ENCODE results near the gene COL18A1.
A peak's percentile ranks its signal among the peaks of the same experiment; 100 is the strongest.
"Not testable (repeated sequence)": the region's sequence is repeated elsewhere in the genome, so short reads cannot be mapped to it uniquely, and the experiment has no call there.

Gene COL18A1

DNA sequence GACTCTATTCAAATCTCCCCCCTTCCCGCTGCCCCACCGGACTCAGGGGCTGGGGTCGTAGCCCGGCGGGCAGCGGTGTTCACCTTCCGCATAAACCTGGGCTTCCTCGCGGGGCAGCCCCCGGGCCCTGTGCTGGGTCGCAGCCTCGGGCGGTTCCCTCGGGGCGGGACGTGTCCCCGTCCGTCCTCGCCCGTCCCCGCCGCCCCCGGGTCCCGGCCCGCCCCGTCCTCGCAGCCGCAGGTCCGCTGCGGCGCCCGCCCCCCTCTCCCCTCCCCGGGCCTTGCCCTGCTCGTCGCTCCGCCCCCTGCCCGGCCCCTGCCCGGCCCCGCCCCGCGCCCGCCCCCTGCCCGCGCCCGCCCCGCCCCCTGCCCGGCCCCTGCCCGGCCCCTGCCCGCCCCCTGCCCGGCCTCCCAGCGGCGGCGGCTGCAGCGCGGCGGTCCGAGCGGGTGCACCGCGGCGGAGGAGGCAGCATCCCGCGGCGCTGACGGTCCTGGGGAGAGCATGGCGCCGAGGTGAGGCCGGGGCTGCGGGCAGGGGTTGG, at the start of gene COL18A1:
TSS of gene COL18A1 (plus strand) at position 436 of the 541 bp plus-strand sequence. CDS start at position 502, 66 bp downstream.
- Mint-ChIP-seq H3K27me3 (peaks cover 24% of the 10 kb centered on the region), H3K4me3 (peak within 1 kb of the TSS; percentile 88), H3K4me1 (peaks cover 16% of the 10 kb centered on the region), H3K9me3 (peaks cover 8% of the 10 kb centered on the region), H3K36me3 (peaks cover 6% of the 10 kb centered on the region), H3K27ac (peak within 1 kb of the TSS; percentile 92)

DNA sequence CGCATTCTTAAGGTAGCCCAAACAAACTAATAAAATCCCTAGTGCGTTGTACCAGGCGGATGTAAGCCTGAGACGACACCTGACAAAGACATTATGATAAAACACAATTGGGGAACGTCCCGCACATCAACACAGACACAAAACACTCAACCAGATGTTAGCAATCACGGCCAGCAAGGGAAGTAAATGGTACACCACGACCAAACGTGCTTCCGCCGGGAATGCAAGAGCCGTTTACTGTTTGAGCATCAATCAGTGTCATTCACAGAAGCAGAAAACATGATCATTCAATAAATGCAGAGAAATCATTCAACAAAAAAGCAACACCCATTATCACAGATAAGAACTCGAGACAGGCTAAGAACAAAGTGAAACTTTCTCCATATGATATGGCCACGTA, 49.4 kb upstream of the COL18A1 start:
- peak overlapping the region; percentile 57 for H3K4me3 Mint-ChIP-seq
- peak overlapping the region; percentile 53 for H3K27ac Mint-ChIP-seq
- no peaks in the 10 kb centered on the region for H3K36me3 Mint-ChIP-seq
- peaks cover 1% of the 10 kb centered on the region for H3K27me3 Mint-ChIP-seq
- no peaks in the 10 kb centered on the region for H3K9me3 Mint-ChIP-seq
- H3K4me1 Mint-ChIP-seq, result peaks cover 13% of the 10 kb centered on the region

GRCh38 chr21:45356251-45356650, 48.7 kb upstream of the COL18A1 start:
- H3K4me1 Mint-ChIP-seq, result peaks cover 13% of the 10 kb centered on the region
- H3K36me3 Mint-ChIP-seq, result no peaks in the 10 kb centered on the region
- H3K9me3 Mint-ChIP-seq, result no peaks in the 10 kb centered on the region
- H3K27ac Mint-ChIP-seq, result peak overlapping the region; percentile 68
- peaks cover 1% of the 10 kb centered on the region for H3K27me3 Mint-ChIP-seq
- H3K4me3 Mint-ChIP-seq, result no peak overlapping the region

GRCh38 chr21:45356653-45357435, 48.1 kb upstream of the COL18A1 start:
- peaks cover 13% of the 10 kb centered on the region for H3K4me1 Mint-ChIP-seq

DNA sequence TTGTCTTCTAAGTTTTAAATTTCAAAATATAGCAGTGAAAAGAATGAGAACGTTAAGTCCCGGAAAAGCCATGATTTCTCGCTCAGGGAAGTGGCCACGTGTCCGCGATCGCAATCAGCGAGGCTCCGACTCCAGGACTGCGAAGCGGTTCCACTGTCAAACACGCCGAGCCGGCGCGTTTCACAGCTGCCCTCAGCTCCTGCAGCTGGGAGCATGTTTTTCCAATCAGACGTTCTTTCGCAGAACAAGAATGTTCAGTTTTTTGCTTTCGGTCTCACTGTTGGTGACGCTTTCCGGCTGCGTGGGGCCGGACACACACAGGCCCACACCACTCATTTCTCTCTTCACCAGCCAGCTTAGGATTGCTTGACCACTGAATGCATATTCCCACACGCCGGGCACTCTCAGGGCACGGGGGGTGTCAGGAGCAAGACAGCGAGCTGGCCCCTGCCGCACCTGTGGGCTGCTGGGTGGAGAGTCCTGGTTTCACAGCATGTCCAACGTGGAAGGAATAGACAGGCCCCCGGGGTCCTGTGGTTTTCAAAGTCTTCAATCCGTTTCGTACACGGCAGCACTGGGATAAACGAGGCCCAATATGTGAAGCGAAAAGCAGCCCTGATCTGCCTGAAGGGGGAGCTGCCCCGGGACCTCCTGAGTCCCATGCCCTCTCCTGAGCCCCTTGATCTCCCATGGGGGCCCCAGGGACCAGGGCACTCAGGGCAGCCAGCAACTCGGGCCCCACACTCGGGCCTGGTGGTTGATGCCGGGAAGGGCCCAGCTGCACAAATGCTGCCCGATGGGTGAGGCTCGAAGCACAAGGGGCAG, 47.3 kb upstream of the COL18A1 start:
- Mint-ChIP-seq H3K4me3 (no peak overlapping the region), H3K27ac (no peak overlapping the region), H3K36me3 (no peaks in the 10 kb centered on the region), H3K4me1 (peaks cover 13% of the 10 kb centered on the region), H3K27me3 (peaks cover 1% of the 10 kb centered on the region), H3K9me3 (no peaks in the 10 kb centered on the region)

More at GRCh38 chr21:45356653-45357435, 48.1 kb upstream of the COL18A1 start:
- Mint-ChIP-seq H3K4me3 (no peak overlapping the region), H3K36me3 (no peaks in the 10 kb centered on the region), H3K27ac (peak overlapping the region; percentile 17), H3K27me3 (peaks cover 1% of the 10 kb centered on the region), H3K9me3 (no peaks in the 10 kb centered on the region)

- Mint-ChIP-seq H3K4me1 (peaks cover 13% of the 10 kb centered on the region), H3K9me3 (no peaks in the 10 kb centered on the region), H3K4me3 (no peak overlapping the region), H3K36me3 (no peaks in the 10 kb centered on the region), H3K27me3 (peaks cover 1% of the 10 kb centered on the region), H3K27ac (no peak overlapping the region)
These were observed 46.7 kb upstream of the COL18A1 start for GRCh38 chr21:45358261-45358670.

DNA sequence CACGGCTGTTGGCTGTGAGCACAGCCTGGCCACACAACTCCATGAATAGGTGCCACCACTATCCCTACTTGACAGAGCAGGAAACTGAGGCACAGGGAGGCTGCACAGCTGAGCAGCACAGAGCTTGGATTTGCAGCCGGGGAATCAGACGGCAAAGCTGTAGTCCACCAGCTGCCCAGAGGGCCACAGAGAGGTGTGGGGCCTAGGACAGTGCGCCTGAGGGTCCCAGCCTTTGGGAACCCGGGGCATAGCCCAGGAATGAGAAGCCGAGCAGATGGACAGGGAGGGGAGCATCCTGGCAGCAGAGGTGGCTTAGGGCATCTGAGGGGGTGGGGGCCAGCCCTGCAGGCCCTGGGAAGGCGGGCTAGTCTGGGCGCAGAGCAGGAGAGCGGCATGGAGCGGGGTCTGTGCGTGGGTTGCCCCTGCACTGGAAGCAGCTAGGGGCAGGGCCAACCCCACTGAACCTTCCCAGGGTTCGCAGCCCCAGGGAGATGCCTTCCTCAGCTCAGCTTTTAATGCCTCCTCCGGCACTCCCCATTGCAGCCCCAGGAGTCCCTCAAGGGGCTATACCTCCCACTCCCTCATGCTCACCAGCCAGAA, 46.2 kb upstream of the COL18A1 start:
- H3K4me1 Mint-ChIP-seq, result peaks cover 15% of the 10 kb centered on the region

GRCh38 chr21:45359451-45360217, 45.3 kb upstream of the COL18A1 start:
- H3K9me3 Mint-ChIP-seq, result no peaks in the 10 kb centered on the region
- H3K27ac Mint-ChIP-seq, result no peak overlapping the region
- peaks cover 3% of the 10 kb centered on the region for H3K27me3 Mint-ChIP-seq
- no peaks in the 10 kb centered on the region for H3K36me3 Mint-ChIP-seq
- no peak overlapping the region for H3K4me3 Mint-ChIP-seq
- H3K4me1 Mint-ChIP-seq, result peaks cover 20% of the 10 kb centered on the region

More for the DNA sequence above, 46.2 kb upstream of the COL18A1 start:
- peaks cover 1% of the 10 kb centered on the region for H3K27me3 Mint-ChIP-seq
- H3K36me3 Mint-ChIP-seq, result no peaks in the 10 kb centered on the region
- no peak overlapping the region for H3K27ac Mint-ChIP-seq
- no peaks in the 10 kb centered on the region for H3K9me3 Mint-ChIP-seq
- H3K4me3 Mint-ChIP-seq, result no peak overlapping the region

DNA sequence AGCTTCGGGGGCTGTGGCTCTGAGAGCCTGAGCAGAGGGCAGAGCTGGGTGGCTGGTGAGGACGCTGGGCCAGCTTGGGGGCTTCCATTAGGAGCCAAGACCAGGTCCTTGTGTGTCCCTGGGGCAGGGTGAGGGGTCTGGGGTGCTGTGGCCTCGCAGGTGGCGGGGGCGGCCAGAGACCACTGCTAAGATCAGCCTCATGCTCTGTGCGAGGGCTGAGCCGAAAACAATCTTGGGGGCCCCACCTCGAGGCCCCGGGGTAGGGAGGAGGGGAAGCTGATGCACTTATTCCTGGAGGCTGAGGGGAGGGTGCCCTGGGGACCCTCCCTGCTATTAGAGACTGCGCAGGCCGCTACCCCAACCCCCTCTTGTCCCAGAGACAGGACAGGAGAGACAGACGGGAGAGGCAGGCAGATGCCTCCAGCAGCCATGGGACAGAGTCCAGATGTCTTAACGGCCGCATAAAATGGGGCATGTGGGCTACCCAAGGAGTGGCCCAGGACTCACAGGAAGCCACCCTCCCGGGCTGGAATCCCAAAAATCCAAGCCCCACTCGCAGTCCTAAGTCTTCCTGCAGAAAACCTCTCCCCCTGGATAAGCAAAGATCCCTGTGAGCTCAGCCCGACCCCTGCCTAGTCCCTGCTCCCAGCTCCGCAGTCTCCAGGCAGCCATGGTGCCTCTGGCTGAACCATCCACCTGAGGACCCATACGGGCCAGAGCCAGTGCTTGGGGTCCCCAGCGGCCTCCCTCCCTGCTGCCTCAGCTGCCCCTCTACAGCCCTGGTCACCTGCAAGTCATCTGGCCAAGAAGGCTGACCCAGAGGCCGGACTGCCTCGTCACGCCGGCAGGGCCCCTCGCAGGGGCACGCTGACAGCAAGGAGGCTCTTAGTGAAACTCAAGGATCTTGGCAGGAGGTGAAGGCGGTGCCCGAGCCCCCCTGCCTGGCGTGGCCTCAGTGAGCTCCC, 43.6 kb upstream of the COL18A1 start:
- Mint-ChIP-seq H3K36me3 (no peaks in the 10 kb centered on the region), H3K4me3 (no peak overlapping the region), H3K4me1 (peaks cover 7% of the 10 kb centered on the region), H3K9me3 (no peaks in the 10 kb centered on the region), H3K27ac (no peak overlapping the region), H3K27me3 (peaks cover 2% of the 10 kb centered on the region)

DNA sequence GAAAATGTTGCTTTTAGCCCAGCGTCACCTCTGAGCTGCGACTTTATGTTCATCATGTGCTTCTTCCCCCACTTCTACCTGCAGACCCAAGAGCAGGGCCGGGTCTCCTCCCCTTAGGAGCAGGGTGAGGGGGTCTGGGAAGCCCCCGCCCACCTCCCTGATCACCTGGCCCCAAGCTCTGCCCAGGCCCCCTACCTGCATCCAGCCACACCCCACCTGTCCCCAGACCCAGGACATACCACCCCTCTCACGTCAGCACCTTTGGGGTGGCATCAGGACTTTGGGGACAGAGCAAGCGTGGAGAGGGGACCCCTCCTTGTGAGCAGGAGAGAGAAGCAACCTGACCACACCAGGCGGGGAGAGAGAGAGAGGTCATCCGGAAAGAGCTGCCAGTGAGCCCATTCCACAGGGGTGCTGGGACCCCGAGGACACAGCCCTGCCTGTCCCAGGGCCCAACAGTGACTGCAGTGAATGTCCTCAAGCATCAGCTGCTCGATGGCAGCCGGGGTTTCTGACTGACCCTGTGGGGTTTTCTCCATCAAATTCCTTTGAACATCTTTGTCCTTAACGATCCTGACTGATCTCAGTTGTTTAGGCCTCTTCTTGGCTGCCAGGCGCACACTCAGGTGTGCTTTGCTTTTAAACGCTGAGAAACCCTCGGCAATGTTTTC, 42.8 kb upstream of the COL18A1 start:
- Mint-ChIP-seq H3K27me3 (peaks cover 2% of the 10 kb centered on the region), H3K4me1 (peaks cover 7% of the 10 kb centered on the region)

DNA sequence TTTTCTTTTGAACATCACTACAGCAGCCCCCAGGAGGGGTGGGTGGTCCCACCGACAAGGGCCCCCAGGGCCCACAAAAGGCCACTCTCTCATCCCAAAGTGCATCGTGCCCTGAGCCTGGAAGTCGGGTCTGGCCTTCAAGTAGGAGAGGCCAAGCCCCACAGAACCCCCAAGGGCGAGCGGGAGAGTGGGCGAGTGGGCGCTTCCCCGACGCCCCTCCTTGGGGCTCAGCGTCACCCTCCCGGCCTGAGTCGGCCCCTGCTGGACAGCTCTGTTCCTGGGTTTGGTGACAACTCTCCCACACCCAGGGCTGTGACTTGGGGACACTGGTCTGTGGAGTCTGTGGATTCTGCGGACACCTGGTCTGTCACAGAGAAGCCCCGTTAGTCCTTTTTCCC, 42.2 kb upstream of the COL18A1 start:
- no peak overlapping the region for H3K27ac Mint-ChIP-seq
- H3K9me3 Mint-ChIP-seq, result no peaks in the 10 kb centered on the region
- H3K4me1 Mint-ChIP-seq, result peaks cover 10% of the 10 kb centered on the region
- no peak overlapping the region for H3K4me3 Mint-ChIP-seq
- H3K27me3 Mint-ChIP-seq, result peaks cover 2% of the 10 kb centered on the region
- no peaks in the 10 kb centered on the region for H3K36me3 Mint-ChIP-seq

More for the DNA sequence above, 42.8 kb upstream of the COL18A1 start:
- Mint-ChIP-seq H3K36me3 (no peaks in the 10 kb centered on the region), H3K4me3 (no peak overlapping the region), H3K27ac (no peak overlapping the region), H3K9me3 (no peaks in the 10 kb centered on the region)

- peaks cover 12% of the 10 kb centered on the region for H3K4me1 Mint-ChIP-seq
- H3K27ac Mint-ChIP-seq, H3K4me3 Mint-ChIP-seq, H3K27me3 Mint-ChIP-seq, H3K36me3 Mint-ChIP-seq, H3K9me3 Mint-ChIP-seq: not testable (repeated sequence)
These were observed 41.7 kb upstream of the COL18A1 start for GRCh38 chr21:45363272-45363671.

DNA sequence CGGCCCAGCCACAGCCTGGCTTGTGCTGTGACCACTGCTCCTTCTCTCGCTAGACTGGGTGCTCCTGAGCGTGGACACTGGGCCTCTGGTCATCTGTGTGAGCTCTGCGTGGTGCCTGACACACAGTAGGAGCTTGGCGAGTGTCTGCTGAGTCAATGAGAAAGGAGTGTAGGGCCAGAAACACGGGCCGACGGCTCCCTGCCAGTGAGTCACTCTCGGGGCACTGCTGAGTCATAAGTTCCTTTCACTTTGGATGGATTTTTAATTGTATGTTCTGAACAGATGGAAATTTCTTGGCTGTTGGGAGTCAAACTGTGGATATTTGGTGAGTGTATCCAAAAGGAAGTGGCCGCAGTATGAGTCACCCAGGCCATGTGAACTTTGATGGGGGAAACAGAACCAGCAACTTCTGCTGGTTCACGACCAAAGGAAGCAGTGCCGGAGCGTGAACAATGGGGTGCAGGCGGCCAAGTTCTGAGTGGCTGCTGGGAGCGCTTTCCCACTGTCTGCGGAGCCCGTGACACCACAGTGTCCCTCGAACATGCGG, 41.0 kb upstream of the COL18A1 start:
- H3K27me3 Mint-ChIP-seq, result peaks cover 2% of the 10 kb centered on the region
- peaks cover 14% of the 10 kb centered on the region for H3K4me1 Mint-ChIP-seq
- H3K4me3 Mint-ChIP-seq, result no peak overlapping the region
- H3K27ac Mint-ChIP-seq, result peak overlapping the region; percentile 84
- H3K36me3 Mint-ChIP-seq, result no peaks in the 10 kb centered on the region
- H3K9me3 Mint-ChIP-seq, result no peaks in the 10 kb centered on the region
